Ureter (tissue), 1 donor: Measurements from ENCODE around the gene RPL19. TPM values are rescaled to one million over a fixed set of nuclear protein-coding genes. Genes with fewer than 3 reads are reported as not detected.

Experiments
- DNase-seq: peaks from one replicate; pipeline ENCODE4 v3.0.0-alpha.2; 2020; ENCODE audit warnings: low spot score
- total RNA-seq: library from RNA; stranded (reverse); gene quantifications from one replicate; pipeline ENCODE4 v1.2.4, GENCODE V29; 2023
- donor health status: DM: yes; HTN: yes; CAD: no.

RPL19 gene
- total RNA-seq, 1 donor from 2014 or later, result 2,156 TPM

- peak; percentile 82 for DNase-seq
These were observed 2.5 kb upstream of the RPL19 start, which contains the start of gene CACNB1 for GRCh38 chr17:39197380-39198185. Gene CACNB1, minus strand, starts transcription at chr17:39197669. Its CDS starts 174 bp downstream, at chr17:39197495.

GRCh38 chr17:39198186-39198566 is 1.9 kb upstream of the RPL19 start:
- DNase-seq, result no peak

- peak; percentile 95 for DNase-seq
These were observed 338 bp upstream of the RPL19 start for GRCh38 chr17:39199820-39200069.

- DNase-seq, result no peak
These were observed 951 bp downstream of the RPL19 start for GRCh38 chr17:39200957-39201510.

- no peak for DNase-seq
These were observed 4.2 kb downstream of the RPL19 start for GRCh38 chr17:39204245-39204644.

- DNase-seq, result no peak
These were observed 5.0 kb downstream of the RPL19 start for GRCh38 chr17:39205112-39205526.

GRCh38 chr17:39208136-39208535 is 8.1 kb downstream of the RPL19 start:
- DNase-seq, result no peak

- DNase-seq, result no peak
These were observed 8.8 kb downstream of the RPL19 start for GRCh38 chr17:39208893-39209292.

- DNase-seq, result peak; percentile 77
These were observed 9.4 kb downstream of the RPL19 start for GRCh38 chr17:39209317-39210092.

GRCh38 chr17:39210093-39210434 is 10.0 kb downstream of the RPL19 start:
- no peak for DNase-seq

GRCh38 chr17:39212195-39212810 is 12.2 kb downstream of the RPL19 start:
- DNase-seq, result no peak

- no peak for DNase-seq
These were observed 12.9 kb downstream of the RPL19 start for GRCh38 chr17:39212841-39213480.

- no peak for DNase-seq
These were observed 13.8 kb downstream of the RPL19 start for GRCh38 chr17:39213852-39214251.

GRCh38 chr17:39217734-39218369 is 17.8 kb downstream of the RPL19 start:
- DNase-seq, result no peak

- DNase-seq, result no peak
These were observed 18.8 kb downstream of the RPL19 start for GRCh38 chr17:39218906-39219305.

- DNase-seq, result no peak
These were observed 19.6 kb downstream of the RPL19 start for GRCh38 chr17:39219647-39220154.

- no peak for DNase-seq
These were observed 21.5 kb downstream of the RPL19 start for GRCh38 chr17:39221572-39221971.

GRCh38 chr17:39222151-39222550 is 22.1 kb downstream of the RPL19 start:
- no peak for DNase-seq

GRCh38 chr17:39222866-39223834 is 23.1 kb downstream of the RPL19 start:
- no peak for DNase-seq
